Measurements from ENCODE around the gene ITIH3. TPM values are rescaled to one million over a fixed set of nuclear protein-coding genes. Genes with fewer than 3 reads are reported as not detected.

The ITIH3 gene
- total and polyA plus RNA-seq, 7 experiments from 2014 or later = not detected

DNA sequence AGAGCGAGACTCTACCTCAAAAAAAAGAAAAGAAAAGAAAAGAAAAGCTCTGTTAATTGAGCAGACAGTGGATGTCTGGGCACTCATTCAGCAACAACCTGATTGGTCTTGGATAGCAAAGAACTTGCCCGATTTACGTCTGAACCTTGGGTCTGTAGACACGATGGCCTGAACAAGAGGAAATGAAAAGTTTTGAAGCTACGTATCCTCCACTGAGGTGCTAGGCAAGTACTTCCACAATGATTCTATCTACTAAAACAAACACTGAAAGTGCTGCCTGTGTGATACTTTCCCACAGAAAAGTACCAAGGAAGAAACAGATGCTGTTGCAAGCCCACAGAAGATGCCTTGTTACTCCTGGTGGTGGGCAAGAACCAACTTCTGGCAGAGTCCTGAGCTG lies 62.1 kb downstream of the ITIH3 start:
- H3K9me3 ChIP-seq (ENCODE audit: control insufficient read depth in 2 of 3, low read length in 3 of 3) = no peaks in the 10 kb centered on the region
- Mint-ChIP-seq H3K9me3 (no peaks in the 10 kb centered on the region), H3K27me3 (no peaks in the 10 kb centered on the region), H3K27ac (peak overlapping the region in 1 of 9 donors; percentile 43), H3K36me3 (peaks cover 2 to 36% (median 6%) of the 10 kb centered on the region in 5 donors), H3K4me1 (peaks cover 0 to 6% (median 2%) of the 10 kb centered on the region in 7 donors), H3K4me3 (no peak overlapping the region)
- peaks cover 0 to 15% (median 0%) of the 10 kb centered on the region in 3 experiments for H3K36me3 ChIP-seq (ENCODE audit: control insufficient read depth in 2 of 3, insufficient read depth in 3 of 3, low read length in 3 of 3)
- DNase-seq (no peak), ATAC-seq (no peak)
- no peaks in the 10 kb centered on the region for H3K27me3 ChIP-seq (ENCODE audit: control insufficient read depth in 2 of 2, insufficient read depth in 2 of 2, low read length in 2 of 2)
- ChIA-PET CTCF (interaction anchor here (0.5 kb wide), 1 partner anchor 251 kb away, joined by 3 read pairs; no protein-coding TSS in a partner anchor), POLR2A (interaction anchor here (0.6 kb wide), 1 partner anchor 329 kb away, joined by 3 read pairs; no protein-coding TSS in a partner anchor)
- H3K4me1 ChIP-seq (ENCODE audit: control insufficient read depth in 2 of 2, insufficient read depth in 2 of 2, low read length in 2 of 2) = no peaks in the 10 kb centered on the region
- H3K4me3 ChIP-seq (ENCODE audit: low read length) = no peak overlapping the region
- no peak overlapping the region for H3K27ac ChIP-seq (ENCODE audit: low read depth, low read length)
- intact Hi-C loops (cut with micrococcal nuclease) = no loop called here

DNA sequence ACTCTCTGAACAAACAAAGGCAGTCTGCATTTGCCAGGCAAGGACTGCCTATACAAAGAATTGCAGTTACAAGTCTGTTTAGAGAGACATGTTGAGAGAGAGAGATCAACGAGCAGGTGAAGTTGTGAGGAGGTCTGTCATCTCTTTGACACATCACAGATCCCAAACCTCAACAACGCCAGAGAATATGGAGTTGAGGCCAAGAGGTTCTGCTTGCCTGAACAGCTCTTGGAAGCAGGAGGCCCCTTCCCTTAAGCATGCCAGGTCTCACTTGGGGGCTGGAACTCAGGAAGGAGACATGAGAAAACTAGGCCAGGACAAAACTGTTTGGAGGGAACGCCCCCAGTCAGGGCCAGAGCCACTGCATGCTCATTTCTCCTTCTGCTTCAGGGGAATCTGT lies 62.5 kb downstream of the ITIH3 start:
- Mint-ChIP-seq H3K36me3 (peaks cover 1 to 34% (median 3%) of the 10 kb centered on the region in 5 donors), H3K27me3 (no peaks in the 10 kb centered on the region), H3K27ac (peak overlapping the region in 1 of 9 donors; percentile 43), H3K4me1 (peaks cover 0 to 11% (median 2%) of the 10 kb centered on the region in 7 donors), H3K9me3 (no peaks in the 10 kb centered on the region), H3K4me3 (no peak overlapping the region)
- CTCF ChIA-PET = interaction anchor here (0.5 kb wide), 1 partner anchor 251 kb away, joined by 3 read pairs; no protein-coding TSS in a partner anchor
- POLR2A ChIA-PET = interaction anchor here (0.6 kb wide), 1 partner anchor 328 kb away, joined by 3 read pairs; no protein-coding TSS in a partner anchor
- Histone ChIP-seq H3K9me3 (ENCODE audit: control insufficient read depth in 2 of 3, low read length in 3 of 3) (no peaks in the 10 kb centered on the region), H3K27ac (ENCODE audit: low read depth, low read length) (no peak overlapping the region), H3K27me3 (ENCODE audit: control insufficient read depth in 2 of 2, insufficient read depth in 2 of 2, low read length in 2 of 2) (no peaks in the 10 kb centered on the region), H3K4me1 (ENCODE audit: control insufficient read depth in 2 of 2, insufficient read depth in 2 of 2, low read length in 2 of 2) (no peaks in the 10 kb centered on the region), H3K36me3 (ENCODE audit: control insufficient read depth in 2 of 3, insufficient read depth in 3 of 3, low read length in 3 of 3) (peaks cover 0 to 10% (median 0%) of the 10 kb centered on the region in 3 experiments), H3K4me3 (ENCODE audit: low read length) (no peak overlapping the region)
- no peak for DNase-seq
- intact Hi-C loops (cut with micrococcal nuclease) = no loop called here
- no peak for ATAC-seq

DNA sequence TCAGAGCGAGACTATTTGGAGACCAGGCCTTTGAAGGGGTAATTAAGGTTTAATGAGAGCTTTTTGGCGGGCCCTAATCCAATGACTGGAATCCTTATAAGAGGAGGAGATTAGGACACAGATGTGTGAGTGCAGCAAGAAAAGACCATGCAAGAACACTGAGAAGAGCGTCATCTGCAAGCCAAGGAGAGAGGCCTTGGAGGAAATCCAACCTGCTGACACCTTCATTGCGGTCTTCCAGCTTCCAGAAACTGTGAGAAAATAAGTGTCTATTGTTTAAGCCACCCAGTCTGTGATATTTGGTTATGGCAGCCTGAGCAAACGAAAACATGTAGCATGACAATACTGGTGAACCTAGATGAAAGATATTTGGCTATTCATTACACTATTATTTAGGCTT lies 63.3 kb downstream of the ITIH3 start:
- Mint-ChIP-seq H3K36me3 (peaks cover 0 to 35% (median 8%) of the 10 kb centered on the region in 5 donors), H3K4me3 (no peak overlapping the region), H3K27me3 (no peaks in the 10 kb centered on the region), H3K27ac (no peak overlapping the region), H3K9me3 (no peaks in the 10 kb centered on the region), H3K4me1 (peaks cover 0 to 15% (median 2%) of the 10 kb centered on the region in 7 donors)
- no peak overlapping the region for H3K4me3 ChIP-seq (ENCODE audit: low read length)
- CTCF ChIA-PET = no interaction called here
- POLR2A ChIA-PET = no interaction called here
- H3K36me3 ChIP-seq (ENCODE audit: control insufficient read depth in 2 of 3, insufficient read depth in 3 of 3, low read length in 3 of 3) = peaks cover 0 to 4% (median 0%) of the 10 kb centered on the region in 3 experiments
- no peaks in the 10 kb centered on the region for H3K4me1 ChIP-seq (ENCODE audit: control insufficient read depth in 2 of 2, insufficient read depth in 2 of 2, low read length in 2 of 2)
- no peak overlapping the region for H3K27ac ChIP-seq (ENCODE audit: low read depth, low read length)
- DNase-seq (no peak), ATAC-seq (no peak)
- no peaks in the 10 kb centered on the region for H3K27me3 ChIP-seq (ENCODE audit: control insufficient read depth in 2 of 2, insufficient read depth in 2 of 2, low read length in 2 of 2)
- intact Hi-C loops (cut with micrococcal nuclease) = no loop called here
- no peaks in the 10 kb centered on the region for H3K9me3 ChIP-seq (ENCODE audit: control insufficient read depth in 2 of 3, low read length in 3 of 3)

Small RNA genes within 50 kb of the gene (microRNA-seq; reads per million reads assigned to microRNA genes)
- not detected for gene MIR8064 (ENCODE audit: borderline microRNAs expressed)

Other genes starting within 250 kb of the ITIH3 start
- 10 to 100 TPM; 58.4 to 83.8 (median 74.2) TPM for gene PBRM1, start 108.9 kb upstream of the ITIH3 start, total RNA-seq
- gene PBRM1, start 108.9 kb upstream of the ITIH3 start, polyA plus RNA-seq = 100 to 1,000 TPM in 1 of 2 donors, 10 to 100 TPM in 1; 94.0 to 109 TPM
- gene GNL3, start 108.8 kb upstream of the ITIH3 start, total RNA-seq = 100 to 1,000 TPM in 2 of 5 experiments, 10 to 100 TPM in 3; 87.9 to 116 (median 97.2) TPM
- 10 to 100 TPM; 60.0 to 84.2 TPM for gene GNL3, start 108.8 kb upstream of the ITIH3 start, polyA plus RNA-seq
- gene GLT8D1, start 89.0 kb upstream of the ITIH3 start, total RNA-seq = 10 to 100 TPM; 18.9 to 47.7 (median 45.2) TPM
- gene GLT8D1, start 89.0 kb upstream of the ITIH3 start, polyA plus RNA-seq = 10 to 100 TPM; 62.5 to 80.9 TPM
- 10 to 100 TPM; 55.0 to 95.3 (median 78.2) TPM for gene SPCS1, start 88.7 kb upstream of the ITIH3 start, total RNA-seq
- gene SPCS1, start 88.7 kb upstream of the ITIH3 start, polyA plus RNA-seq = 100 to 1,000 TPM; 339 to 379 TPM
- 10 to 100 TPM; 14.4 to 28.4 (median 21.1) TPM for gene NEK4, start 23.9 kb upstream of the ITIH3 start, total RNA-seq
- gene NEK4, start 23.9 kb upstream of the ITIH3 start, polyA plus RNA-seq = 10 to 100 TPM in 1 of 2 donors, 1 to 10 TPM in 1; 9.0 to 13.0 TPM
- not detected for gene ITIH1, start 17.2 kb upstream of the ITIH3 start, total RNA-seq
- not detected for gene ITIH1, start 17.2 kb upstream of the ITIH3 start, polyA plus RNA-seq
- 10 to 100 TPM; 13.3 to 37.6 (median 34.1) TPM for gene ITIH4, start 35.9 kb downstream of the ITIH3 start, total RNA-seq
- 1 to 10 TPM in 1 of 2 donors, under 1 TPM in 1; 0.08 to 1.1 TPM for gene ITIH4, start 35.9 kb downstream of the ITIH3 start, polyA plus RNA-seq
- gene MUSTN1, start 40.2 kb downstream of the ITIH3 start, total RNA-seq = 10 to 100 TPM in 1 of 5 experiments, 1 to 10 TPM in 3, under 1 TPM in 1; 0.76 to 10.0 (median 2.6) TPM
- gene MUSTN1, start 40.2 kb downstream of the ITIH3 start, polyA plus RNA-seq = not detected
- 10 to 100 TPM; 21.1 to 44.9 (median 34.5) TPM for gene STIMATE, start 102.8 kb downstream of the ITIH3 start, total RNA-seq
- gene STIMATE, start 102.8 kb downstream of the ITIH3 start, polyA plus RNA-seq = 1 to 10 TPM; 3.0 to 4.7 TPM